NCI-H446 treated with DMSO at 0.1 percent for 48 hours (cell line): ENCODE data around the gene TTYH2.
"Not testable (repeated sequence)": the region's sequence is repeated elsewhere in the genome, so short reads cannot be mapped to it uniquely, and the experiment has no call there.

Experiments
- DNase-seq: peaks from one replicate; lab custom pipeline; 2025; lab: John Stamatoyannopoulos, UW

The TTYH2 gene

DNA sequence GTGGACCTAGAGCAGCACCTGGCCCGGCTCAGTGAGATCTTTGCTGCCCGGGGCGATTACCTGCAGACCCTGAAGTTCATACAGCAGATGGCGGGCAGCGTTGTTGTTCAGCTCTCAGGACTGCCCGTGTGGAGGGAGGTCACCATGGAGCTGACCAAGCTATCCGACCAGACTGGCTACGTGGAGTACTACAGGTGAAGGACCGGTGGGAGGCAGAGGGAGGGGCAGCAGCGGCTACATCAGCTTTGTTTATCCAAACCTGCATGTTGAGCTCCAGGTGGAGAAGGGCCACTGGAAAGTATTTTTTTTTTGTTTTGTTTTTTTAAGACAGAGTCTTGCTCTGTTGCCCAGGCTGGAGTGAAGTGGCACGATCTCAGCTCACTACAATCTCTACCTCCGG is 23.9 kb downstream of the TTYH2 start:
- DNase-seq: no peak

GRCh38 chr17:74239172-74239571 is 25.8 kb downstream of the TTYH2 start:
- DNase-seq: no peak

- no peak for DNase-seq
These were observed 27.3 kb downstream of the TTYH2 start for GRCh38 chr17:74240618-74241205.

GRCh38 chr17:74241431-74241830 is 28.1 kb downstream of the TTYH2 start:
- no peak for DNase-seq

GRCh38 chr17:74241847-74242246 is 28.5 kb downstream of the TTYH2 start:
- DNase-seq: no peak

DNA sequence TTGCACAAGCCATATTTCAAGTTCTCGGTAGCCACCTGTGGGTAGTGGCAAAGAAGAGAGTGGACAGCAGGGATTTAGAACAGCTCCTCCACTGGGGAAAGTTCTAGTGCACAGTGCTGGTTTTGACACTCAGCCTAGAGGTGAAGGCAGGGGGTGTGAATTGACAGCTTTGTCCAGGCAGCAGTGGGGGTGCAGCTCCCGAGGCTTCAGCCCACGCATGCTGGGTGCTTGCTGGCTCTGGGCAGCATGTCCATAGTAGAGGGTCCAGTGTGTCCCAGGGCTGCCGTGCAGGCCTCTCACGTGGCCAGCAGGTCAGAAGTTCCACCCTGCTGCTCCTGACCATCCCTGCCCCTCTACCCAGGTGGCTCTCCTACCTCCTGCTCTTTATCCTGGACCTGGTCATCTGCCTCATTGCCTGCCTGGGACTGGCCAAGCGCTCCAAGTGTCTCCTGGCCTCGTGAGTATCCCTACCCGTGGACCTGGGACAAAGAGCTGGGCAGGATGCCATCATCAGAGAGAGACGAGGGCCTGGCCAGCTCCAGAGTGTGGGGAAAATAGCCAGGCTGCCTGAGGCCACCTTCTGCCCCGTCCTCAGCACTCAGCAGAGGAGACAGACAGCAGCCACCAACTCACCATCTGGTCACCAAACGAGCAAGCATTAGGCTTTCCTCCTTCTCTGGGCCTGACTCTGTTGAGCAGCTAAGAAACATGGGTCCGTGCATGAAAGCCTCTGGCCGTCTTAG is 29.8 kb downstream of the TTYH2 start:
- no peak for DNase-seq

DNA sequence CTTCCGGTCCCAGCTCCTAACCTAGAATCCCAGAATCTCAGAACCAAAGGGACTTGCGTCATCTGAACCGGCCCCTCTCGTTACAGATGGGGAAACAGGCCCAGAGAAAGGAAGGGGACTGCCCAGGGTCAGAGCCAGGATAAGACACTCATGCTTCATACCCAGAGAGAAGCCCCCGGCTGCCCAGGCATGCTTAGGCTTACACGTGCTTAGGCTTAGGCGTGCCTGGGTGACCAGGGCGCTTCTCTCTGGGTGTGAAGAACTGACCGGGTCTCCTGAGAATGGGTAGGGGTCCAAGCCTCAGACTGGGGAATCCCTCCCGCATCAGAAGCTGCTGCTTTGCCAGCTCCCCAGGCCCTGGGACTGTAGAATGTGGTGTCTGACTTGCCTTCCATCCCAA is 30.8 kb downstream of the TTYH2 start:
- no peak for DNase-seq

DNA sequence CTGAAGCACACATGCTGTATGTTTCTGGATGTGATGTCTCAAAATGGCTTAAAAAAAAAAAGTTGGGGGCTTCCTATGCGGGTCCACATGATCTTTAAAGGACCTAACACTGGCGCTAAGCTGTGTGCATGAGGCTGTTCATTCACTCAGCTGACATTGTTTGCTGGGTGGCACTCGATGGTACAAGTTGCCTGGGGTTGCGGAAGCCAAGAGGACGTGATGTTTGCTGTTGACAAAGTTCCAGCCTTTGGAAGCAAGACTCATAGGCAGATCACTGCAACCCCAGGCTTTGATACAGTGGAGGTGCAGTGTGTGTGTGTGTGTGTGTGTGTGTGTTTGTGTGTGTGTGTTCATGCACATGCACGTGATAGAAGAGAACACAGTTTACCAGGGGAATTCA is 31.2 kb downstream of the TTYH2 start:
- DNase-seq: no peak

GRCh38 chr17:74245145-74245831 is 31.9 kb downstream of the TTYH2 start:
- no peak for DNase-seq

DNA sequence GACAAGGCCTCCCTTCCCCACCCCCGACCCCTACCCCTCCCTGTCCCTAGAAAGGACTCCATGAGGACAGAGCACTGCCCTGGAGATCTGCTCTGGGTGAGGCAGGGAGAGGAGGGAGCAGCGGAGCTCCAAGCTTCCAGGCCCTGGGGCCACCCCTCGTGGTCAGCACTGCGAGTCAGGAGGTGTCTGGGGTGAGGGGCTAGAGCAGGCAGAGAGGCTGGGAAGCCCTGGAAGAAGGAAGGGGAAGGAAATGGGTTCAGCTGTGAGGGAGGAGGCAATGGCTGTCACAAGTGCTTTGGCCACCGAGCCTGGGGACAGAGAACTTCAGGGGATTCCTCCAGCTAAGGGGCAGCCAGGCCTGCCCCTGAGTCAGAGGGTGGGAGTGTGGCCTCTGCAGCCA is 32.5 kb downstream of the TTYH2 start:
- no peak for DNase-seq

- DNase-seq: no peak
These were observed 36.4 kb downstream of the TTYH2 start for GRCh38 chr17:74249590-74250270.

- DNase-seq: no peak
These were observed 37.1 kb downstream of the TTYH2 start for GRCh38 chr17:74250324-74250995.

- no peak for DNase-seq
These were observed 37.7 kb downstream of the TTYH2 start for GRCh38 chr17:74251051-74251450.

DNA sequence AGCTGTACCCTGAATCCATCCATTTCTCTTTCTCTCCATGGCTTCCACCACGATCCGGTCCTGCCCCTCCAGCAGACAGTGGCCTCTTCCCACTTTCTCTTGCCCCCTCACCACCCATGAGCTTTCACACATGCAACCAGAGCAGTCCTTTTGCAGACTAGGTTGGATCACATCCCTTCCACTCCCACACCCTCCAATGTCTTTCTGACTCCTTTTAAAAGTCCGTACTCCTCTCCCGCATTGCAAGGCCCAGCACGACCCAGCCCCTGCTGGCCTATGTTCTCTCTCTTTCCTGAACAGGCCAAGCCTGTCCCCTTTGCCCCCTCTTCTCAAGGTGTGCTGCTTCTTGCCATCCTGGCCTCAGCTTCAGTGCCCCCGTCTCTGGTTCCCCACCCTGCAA is 38.2 kb downstream of the TTYH2 start:
- no peak for DNase-seq

DNA sequence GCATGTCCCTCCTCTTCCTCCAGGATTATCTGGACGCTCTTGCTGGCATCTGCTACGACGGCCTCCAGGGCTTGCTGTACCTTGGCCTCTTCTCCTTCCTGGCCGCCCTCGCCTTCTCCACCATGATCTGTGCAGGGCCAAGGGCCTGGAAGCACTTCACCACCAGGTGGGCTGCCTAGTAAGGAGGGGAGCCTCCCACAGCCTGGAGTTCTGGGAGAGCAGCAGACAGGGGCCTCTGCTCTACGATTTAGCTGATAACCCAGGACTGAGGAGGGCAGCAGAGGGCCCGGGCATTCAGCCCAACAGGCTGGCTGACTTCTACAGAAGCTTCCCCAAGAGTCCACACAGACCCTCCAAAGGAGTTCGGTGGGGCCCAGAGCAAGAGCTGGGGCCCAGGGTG is 38.8 kb downstream of the TTYH2 start:
- DNase-seq: no peak

- DNase-seq: no peak
These were observed 39.7 kb downstream of the TTYH2 start for GRCh38 chr17:74253036-74253435.

- DNase-seq: no peak
These were observed 43.9 kb downstream of the TTYH2 start for GRCh38 chr17:74257311-74257710.

GRCh38 chr17:74259667-74260524 is 46.5 kb downstream of the TTYH2 start:
- DNase-seq: no peak

DNA sequence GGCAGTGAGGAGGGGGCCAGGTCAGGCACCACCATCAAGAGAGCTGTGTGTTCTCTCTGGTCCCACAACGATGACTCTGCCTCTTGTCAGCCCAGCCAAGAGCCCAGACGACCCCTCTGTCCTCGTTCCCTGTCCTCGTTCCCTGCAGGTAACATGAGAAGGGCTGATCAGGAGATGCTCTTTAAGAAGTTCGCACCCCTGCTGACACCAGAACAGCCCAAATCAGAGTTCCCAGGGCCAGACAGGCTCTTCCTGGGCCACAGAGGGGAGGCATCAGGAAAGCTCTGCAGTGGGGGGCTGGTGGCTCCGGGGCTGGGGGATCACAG is 47.1 kb downstream of the TTYH2 start:
- no peak for DNase-seq

DNA sequence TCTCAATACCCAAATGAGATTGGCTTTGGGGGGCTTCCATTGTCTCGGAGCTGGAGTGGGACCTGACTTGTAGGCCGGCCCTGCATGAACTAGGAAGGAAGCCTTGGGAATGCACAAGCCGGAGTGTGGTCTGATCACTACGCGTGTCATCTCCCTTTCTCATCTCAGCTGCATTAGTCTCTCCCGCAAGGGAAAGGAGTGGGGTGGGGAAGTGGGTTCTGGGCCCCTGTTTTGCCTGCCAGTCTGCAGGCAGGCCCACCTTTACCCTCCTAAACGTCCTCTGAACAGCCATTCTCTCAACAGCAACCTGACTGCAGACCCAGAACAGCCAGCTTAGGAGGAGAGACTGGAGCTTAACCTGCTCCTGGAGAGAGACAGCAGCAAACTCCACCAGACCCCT is 49.2 kb downstream of the TTYH2 start:
- no peak for DNase-seq

DNA sequence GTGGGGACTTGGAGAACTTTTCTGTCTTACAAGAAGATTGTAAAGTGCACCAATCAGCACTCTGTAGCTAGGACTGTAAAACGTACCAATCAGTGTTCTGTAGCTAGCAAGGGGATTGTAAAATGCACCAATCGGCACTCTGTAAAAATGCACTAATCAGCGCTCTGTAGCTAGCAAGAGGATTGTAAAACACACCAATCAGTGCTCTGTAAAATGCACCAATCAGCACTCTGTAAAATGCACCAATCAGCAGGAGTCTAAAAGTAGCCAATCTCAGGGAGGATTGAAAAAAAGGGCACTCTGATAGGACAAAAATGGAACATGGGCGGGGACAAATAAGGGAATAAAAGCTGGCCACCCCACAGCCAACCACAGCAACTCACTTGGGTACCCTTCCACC is 53.7 kb downstream of the TTYH2 start:
- DNase-seq: not testable (repeated sequence)
